Measurements from ENCODE around the gene CTNND2.

DNA sequence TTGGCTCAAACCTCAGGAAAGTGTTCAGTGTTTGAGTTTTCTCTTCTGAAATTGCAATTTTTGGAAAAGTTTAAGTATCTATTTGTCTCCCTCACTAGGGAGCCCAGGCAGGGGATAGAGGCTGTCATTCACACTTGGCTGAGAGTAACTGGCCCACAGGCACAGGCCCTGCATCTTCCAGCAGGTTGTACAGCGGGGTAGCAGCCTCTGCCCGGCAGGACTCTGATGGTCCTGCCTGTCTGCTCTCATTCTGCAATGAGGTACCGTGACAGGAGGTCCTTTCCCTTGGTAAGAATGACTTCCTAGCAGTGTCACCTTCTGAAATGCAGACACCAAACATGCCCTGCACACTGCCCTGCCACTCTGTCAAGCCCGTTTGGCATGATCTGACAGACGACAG is 860.4 kb downstream of the CTNND2 start:
- TF ChIP-seq, protein P1, sequence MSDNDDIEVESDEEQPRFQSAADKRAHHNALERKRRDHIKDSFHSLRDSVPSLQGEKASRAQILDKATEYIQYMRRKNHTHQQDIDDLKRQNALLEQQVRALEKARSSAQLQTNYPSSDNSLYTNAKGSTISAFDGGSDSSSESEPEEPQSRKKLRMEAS (IDR thresholded peaks at IDR 0.05), result no peak
- TF ChIP-seq SP1 (IDR thresholded peaks at IDR 0.05) (no peak), TAF1 (conservative IDR thresholded peaks at IDR 0.05) (no peak)
